K562 (cell line): Measurements from ENCODE around the gene TXLNA. TPM values are rescaled to one million over a fixed set of nuclear protein-coding genes. Genes with fewer than 3 reads are reported as not detected.

ENCODE experiments used
- BCOR ChIP-seq: fragments of 450-650 bp; IDR thresholded peaks from 2 replicates; pipeline ENCODE4 v1.6.1; 2016
- CBFA2T2 ChIP-seq: fragments of 450-650 bp; conservative IDR thresholded peaks from 2 replicates; pipeline ENCODE4 v1.6.1; 2017; ENCODE audit warnings: mild to moderate bottlenecking
- CGGBP1 ChIP-seq: fragments of 250-450 bp; sonication (Bioruptor Pico); IDR thresholded peaks from 2 replicates; pipeline ENCODE4 v1.9.0; 2021; ENCODE audit warnings: mild to moderate bottlenecking
- CXXC5 ChIP-seq: fragments of 250-450 bp; sonication (Bioruptor Pico); IDR thresholded peaks from 2 replicates; pipeline ENCODE4 v1.8.0; 2022; ENCODE audit warnings: inconsistent platforms, mild to moderate bottlenecking, moderate library complexity
- DLX4 ChIP-seq: fragments of 250-450 bp; sonication (Bioruptor Pico); IDR thresholded peaks from 2 replicates; pipeline ENCODE4 v1.6.1; 2021; ENCODE audit warnings: mild to moderate bottlenecking
- HES1 ChIP-seq: fragments of 450-650 bp; IDR thresholded peaks from 2 replicates; pipeline ENCODE4 v1.6.1; 2016; ENCODE audit warnings: low read depth, mild to moderate bottlenecking, moderate library complexity
- HMG20B ChIP-seq: fragments of 250-450 bp; sonication (Bioruptor Pico); IDR thresholded peaks from 2 replicates; pipeline ENCODE4 v1.5.0; 2021; ENCODE audit warnings: mild to moderate bottlenecking
- HOMEZ ChIP-seq: fragments of 250-450 bp; sonication (Bioruptor Pico); IDR thresholded peaks from 2 replicates; pipeline ENCODE4 v1.4.0; 2020; ENCODE audit warnings: mild to moderate bottlenecking, moderate library complexity
- IRF2 ChIP-seq: sonication (generic); formaldehyde crosslinking; IDR thresholded peaks from 2 replicates; pipeline ENCODE4 v1.8.1; 2022; ENCODE audit warnings: mild to moderate bottlenecking, missing genetic modification reagents
- KLF1 ChIP-seq: fragments of 450-650 bp; IDR thresholded peaks from 2 replicates; pipeline ENCODE4 v1.6.1; 2016; ENCODE audit warnings: missing genetic modification characterization, missing compliant biosample characterization
- NUFIP1 ChIP-seq: fragments of 450-650 bp; IDR thresholded peaks from 2 replicates; pipeline ENCODE4 v1.6.1; 2018; ENCODE audit not compliant: partially characterized antibody
- PYGO2 ChIP-seq: fragments of 450-650 bp; IDR thresholded peaks from 2 replicates; pipeline ENCODE4 v1.6.1; 2016; ENCODE audit warnings: mild to moderate bottlenecking, missing genetic modification characterization, moderate library complexity, missing compliant biosample characterization
- RBM15 ChIP-seq: fragments of 200-400 bp; formaldehyde crosslinking; IDR thresholded peaks from 2 replicates; pipeline ENCODE4 v1.6.1; 2018; ENCODE audit warnings: mild to moderate bottlenecking, low read length, moderate library complexity; ENCODE audit not compliant: insufficient read depth
- RCOR1 ChIP-seq, 2 experiments: IDR thresholded peaks; 2 replicates each; pipeline ENCODE4 v1.6.1; 2012; ENCODE audit warnings: low read depth in 2 of 2, low read length in 2 of 2, borderline replicate concordance in 1 of 2, improper control_type of control experiment in 1 of 2
- RREB1 ChIP-seq: fragments of 250-450 bp; sonication (Bioruptor Pico); IDR thresholded peaks from 2 replicates; pipeline ENCODE4 v1.4.0; 2020
- SRSF3 ChIP-seq: fragments of 200-400 bp; formaldehyde crosslinking; IDR thresholded peaks from 2 replicates; pipeline ENCODE4 v1.6.1; 2016; ENCODE audit warnings: mild to moderate bottlenecking, low read length, moderate library complexity; ENCODE audit not compliant: insufficient read depth
- ZC3H8 ChIP-seq: fragments of 450-650 bp; IDR thresholded peaks from 2 replicates; pipeline ENCODE4 v1.6.1; 2017
- ZNF263 ChIP-seq: sonication (generic); formaldehyde crosslinking; IDR thresholded peaks from 2 replicates; pipeline ENCODE4 v1.8.0; 2022; ENCODE audit warnings: mild to moderate bottlenecking, missing genetic modification reagents, borderline replicate concordance
- polyA plus RNA-seq, 8 experiments: library from polyadenylated mRNA; depleted of rRNA in 4 of 8; stranded (reverse) in 5 of 8; unstranded in 3 of 8; fragments of >200 nt; fragmentation: Nextera tagmentation in 2 of 8; fragmentation: Illumina TruSeq in 1 of 8; extraction: Ambion mirVana in 2 of 8; extraction: Trizol in 1 of 8; gene quantifications; 2 replicates each; pipeline versions ENCODE4 v1.2.1 to v1.2.3, GENCODE V29; 2011 to 2014; ENCODE audit warnings: inconsistent platforms in 1 of 8, missing spikeins in 1 of 8
- total RNA-seq, 7 experiments: library from RNA; depleted of rRNA in 6 of 7; stranded (reverse); fragments of >200 nt in 6 of 7; fragmentation: Illumina TruSeq in 2 of 7; extraction: Trizol in 2 of 7; gene quantifications; 2 replicates each; pipeline versions ENCODE4 v1.2.1 to v1.2.3, GENCODE V29; 2011 to 2021; ENCODE audit warnings: low replicate concordance in 1 of 7
- TF ChIP-seq, protein P1 (sequence below): fragments of 250-450 bp; sonication (Bioruptor Pico); IDR thresholded peaks from 2 replicates; pipeline ENCODE4 v1.5.0; 2021

Gene TXLNA
- total and polyA plus RNA-seq, 9 of the 15 experiments (the other 6 are each of a cell fraction or from before 2014, with no cell fraction given), result 9.2 to 54.5 (median 39.3) TPM

GRCh38 chr1:32179443-32180185, at the start of gene TXLNA (continued):
- TF ChIP-seq CGGBP1 (no peak), NUFIP1 (peak; percentile 81), DLX4 (CRISPR knock-in tag) (no peak), RBM15 (no peak), HMG20B (CRISPR knock-in tag) (no peak), RREB1 (peak; percentile 84), CXXC5 (CRISPR knock-in tag) (peak; percentile 95), IRF2 (CRISPR knock-in tag) (no peak), BCOR (no peak), KLF1 (tag) (peak; percentile 91), RCOR1 (IDR thresholded peaks at IDR 0.05; ENCODE audit: borderline replicate concordance in 1 of 2, low read depth in 2 of 2, low read length in 2 of 2) (no peak), ZNF263 (peak; percentile 64; the same call in 1 of the 2 replicates), SRSF3 (no peak), PYGO2 (tag) (no peak), CBFA2T2 (no peak), HES1 (no peak), HOMEZ (no peak; the same call in none of the 2 replicates), ZC3H8 (no peak)
- TF ChIP-seq, protein P1, sequence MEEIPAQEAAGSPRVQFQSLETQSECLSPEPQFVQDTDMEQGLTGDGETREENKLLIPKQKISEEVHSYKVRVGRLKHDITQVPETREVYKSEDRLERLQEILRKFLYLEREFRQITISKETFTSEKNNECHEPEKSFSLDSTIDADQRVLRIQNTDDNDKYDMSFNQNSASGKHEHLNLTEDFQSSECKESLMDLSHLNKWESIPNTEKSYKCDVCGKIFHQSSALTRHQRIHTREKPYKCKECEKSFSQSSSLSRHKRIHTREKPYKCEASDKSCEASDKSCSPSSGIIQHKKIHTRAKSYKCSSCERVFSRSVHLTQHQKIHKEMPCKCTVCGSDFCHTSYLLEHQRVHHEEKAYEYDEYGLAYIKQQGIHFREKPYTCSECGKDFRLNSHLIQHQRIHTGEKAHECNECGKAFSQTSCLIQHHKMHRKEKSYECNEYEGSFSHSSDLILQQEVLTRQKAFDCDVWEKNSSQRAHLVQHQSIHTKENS (CRISPR knock-in tag), result no peak
